ENCODE data around the gene CHN1.

Gene CHN1

GRCh38 chr2:174972924-174973323, 32.3 kb downstream of the CHN1 start:
- DNase-seq (ENCODE audit: low read depth in 2 of 2, low spot score in 1 of 2), result no peak

- DNase-seq (ENCODE audit: low read depth in 2 of 2, low spot score in 1 of 2), result no peak
Measured at GRCh38 chr2:174971868-174972781, 33.1 kb downstream of the CHN1 start.

- DNase-seq (ENCODE audit: low read depth in 2 of 2, low spot score in 1 of 2), result no peak
Measured at GRCh38 chr2:174970092-174970491, 35.1 kb downstream of the CHN1 start.

GRCh38 chr2:174969091-174969734, 36.0 kb downstream of the CHN1 start:
- no peak for DNase-seq (ENCODE audit: low read depth in 2 of 2, low spot score in 1 of 2)

GRCh38 chr2:174967691-174968260, 37.4 kb downstream of the CHN1 start:
- no peak for DNase-seq (ENCODE audit: low read depth in 2 of 2, low spot score in 1 of 2)

GRCh38 chr2:174967086-174967485, 38.1 kb downstream of the CHN1 start:
- DNase-seq (ENCODE audit: low read depth in 2 of 2, low spot score in 1 of 2), result no peak

GRCh38 chr2:174965992-174966744, 39.0 kb downstream of the CHN1 start:
- no peak for DNase-seq (ENCODE audit: low read depth in 2 of 2, low spot score in 1 of 2)

- DNase-seq (ENCODE audit: low read depth in 2 of 2, low spot score in 1 of 2), result no peak
Measured at GRCh38 chr2:174965551-174965950, 39.6 kb downstream of the CHN1 start.

GRCh38 chr2:174964404-174964803, 40.8 kb downstream of the CHN1 start:
- no peak for DNase-seq (ENCODE audit: low read depth in 2 of 2, low spot score in 1 of 2)

GRCh38 chr2:174963437-174964400, 41.5 kb downstream of the CHN1 start:
- no peak for DNase-seq (ENCODE audit: low read depth in 2 of 2, low spot score in 1 of 2)

GRCh38 chr2:174959787-174960186, 45.4 kb downstream of the CHN1 start:
- no peak for DNase-seq (ENCODE audit: low read depth in 2 of 2, low spot score in 1 of 2)

- DNase-seq (ENCODE audit: low read depth in 2 of 2, low spot score in 1 of 2), result no peak
Measured at GRCh38 chr2:174957050-174957449, 48.1 kb downstream of the CHN1 start.

GRCh38 chr2:174952607-174953006, 52.6 kb downstream of the CHN1 start:
- no peak for DNase-seq (ENCODE audit: low read depth in 2 of 2, low spot score in 1 of 2)

- DNase-seq (ENCODE audit: low read depth in 2 of 2, low spot score in 1 of 2), result no peak
Measured at GRCh38 chr2:174951745-174952144, 53.4 kb downstream of the CHN1 start.

GRCh38 chr2:174949988-174950687, 55.0 kb downstream of the CHN1 start:
- no peak for DNase-seq (ENCODE audit: low read depth in 2 of 2, low spot score in 1 of 2)

GRCh38 chr2:174945601-174946260, 59.5 kb downstream of the CHN1 start:
- no peak for DNase-seq (ENCODE audit: low read depth in 2 of 2, low spot score in 1 of 2)

GRCh38 chr2:174939046-174939445, 66.1 kb downstream of the CHN1 start:
- DNase-seq (ENCODE audit: low read depth in 2 of 2, low spot score in 1 of 2), result no peak

- no peak for DNase-seq (ENCODE audit: low read depth in 2 of 2, low spot score in 1 of 2)
Measured at GRCh38 chr2:174931724-174932123, 73.5 kb downstream of the CHN1 start.

- DNase-seq (ENCODE audit: low read depth in 2 of 2, low spot score in 1 of 2), result no peak
Measured at GRCh38 chr2:174929786-174930185, 75.4 kb downstream of the CHN1 start.

Data from stimulated activated CD8-positive, alpha-beta memory T cell treated with anti-CD3 and anti-CD28 coated beads, Interleukin-4, amount 100 ng/mL, for 4 hours (primary cell).